GM12801 (cell line): Measurements from ENCODE around the gene TCOF1.

Source experiments
- TF ChIP-seq, protein P1 (sequence below): IDR thresholded peaks from one replicate; pipeline ENCODE4 v1.5.1; 2011; ENCODE audit warnings: control low read depth; ENCODE audit not compliant: insufficient read length; ENCODE audit errors: extremely low read depth

The TCOF1 gene

GRCh38 chr5:150313921-150314716 lies 43.4 kb upstream of the TCOF1 start:
- TF ChIP-seq, protein P1, sequence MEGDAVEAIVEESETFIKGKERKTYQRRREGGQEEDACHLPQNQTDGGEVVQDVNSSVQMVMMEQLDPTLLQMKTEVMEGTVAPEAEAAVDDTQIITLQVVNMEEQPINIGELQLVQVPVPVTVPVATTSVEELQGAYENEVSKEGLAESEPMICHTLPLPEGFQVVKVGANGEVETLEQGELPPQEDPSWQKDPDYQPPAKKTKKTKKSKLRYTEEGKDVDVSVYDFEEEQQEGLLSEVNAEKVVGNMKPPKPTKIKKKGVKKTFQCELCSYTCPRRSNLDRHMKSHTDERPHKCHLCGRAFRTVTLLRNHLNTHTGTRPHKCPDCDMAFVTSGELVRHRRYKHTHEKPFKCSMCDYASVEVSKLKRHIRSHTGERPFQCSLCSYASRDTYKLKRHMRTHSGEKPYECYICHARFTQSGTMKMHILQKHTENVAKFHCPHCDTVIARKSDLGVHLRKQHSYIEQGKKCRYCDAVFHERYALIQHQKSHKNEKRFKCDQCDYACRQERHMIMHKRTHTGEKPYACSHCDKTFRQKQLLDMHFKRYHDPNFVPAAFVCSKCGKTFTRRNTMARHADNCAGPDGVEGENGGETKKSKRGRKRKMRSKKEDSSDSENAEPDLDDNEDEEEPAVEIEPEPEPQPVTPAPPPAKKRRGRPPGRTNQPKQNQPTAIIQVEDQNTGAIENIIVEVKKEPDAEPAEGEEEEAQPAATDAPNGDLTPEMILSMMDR = no peak

GRCh38 chr5:150315245-150315644 lies 42.3 kb upstream of the TCOF1 start:
- TF ChIP-seq, protein P1 = no peak

DNA sequence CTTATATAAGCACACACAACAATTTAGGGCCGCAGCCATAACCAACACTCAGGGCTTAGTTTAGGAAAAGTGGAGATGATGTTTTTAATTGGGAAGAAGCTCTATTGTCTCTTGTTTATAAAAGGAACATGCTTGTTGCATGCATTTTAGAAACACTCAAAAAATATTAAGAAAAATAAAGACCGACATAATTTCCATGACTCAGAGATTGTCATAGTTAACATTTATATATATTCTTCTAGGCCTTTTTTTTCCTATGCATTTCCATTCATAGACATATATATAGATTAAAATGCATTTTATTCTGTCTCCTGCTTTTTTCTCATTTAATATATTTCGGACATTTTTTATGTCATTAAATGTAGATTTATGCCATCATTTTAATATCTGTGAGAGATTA lies 41.2 kb upstream of the TCOF1 start:
- TF ChIP-seq, protein P1 = no peak

DNA sequence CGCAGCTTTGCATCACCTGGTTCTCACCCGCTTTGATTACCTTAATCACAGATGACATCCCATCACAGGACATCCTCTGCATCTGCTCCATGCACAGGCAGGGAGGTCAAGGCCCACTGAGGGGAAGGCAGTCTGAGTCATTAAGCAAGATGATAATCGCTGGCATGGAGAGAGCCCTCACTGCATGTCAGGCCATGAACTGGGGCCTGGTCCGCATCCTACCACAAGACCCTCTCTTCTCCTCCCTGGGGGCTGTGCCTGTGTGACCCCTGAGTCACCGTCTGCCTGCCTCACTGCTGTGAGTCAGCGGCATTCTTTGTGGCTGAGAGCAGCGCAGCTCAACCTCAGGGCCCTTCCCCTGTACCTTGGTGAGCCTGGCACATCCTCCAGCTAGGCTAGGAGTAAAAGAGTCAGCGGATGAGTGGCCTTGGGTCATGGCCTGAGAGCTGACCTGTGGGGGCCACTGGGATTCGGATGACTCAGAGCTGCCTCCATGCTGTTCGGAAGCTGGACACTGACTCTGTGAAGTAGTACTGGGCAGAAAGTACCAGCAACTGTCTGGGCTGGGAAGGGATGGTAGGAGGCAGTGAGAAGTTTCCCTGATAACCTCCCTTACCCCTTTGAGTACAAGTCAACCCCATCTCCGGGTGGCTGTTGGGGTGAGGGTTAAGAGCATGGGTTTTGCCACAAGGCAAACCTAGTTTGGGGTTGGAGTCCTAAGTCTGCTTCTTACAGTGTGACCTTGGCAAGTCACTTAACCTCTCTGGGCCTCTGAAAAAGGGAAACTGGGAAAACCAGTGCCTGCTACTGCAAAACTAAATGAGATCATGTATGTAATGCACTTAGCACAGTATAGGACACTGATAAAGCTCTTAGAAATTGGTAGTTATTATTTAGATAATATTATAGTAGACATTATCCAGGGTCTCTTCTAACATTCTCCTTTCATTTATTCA lies 40.2 kb upstream of the TCOF1 start:
- TF ChIP-seq, protein P1 = no peak

DNA sequence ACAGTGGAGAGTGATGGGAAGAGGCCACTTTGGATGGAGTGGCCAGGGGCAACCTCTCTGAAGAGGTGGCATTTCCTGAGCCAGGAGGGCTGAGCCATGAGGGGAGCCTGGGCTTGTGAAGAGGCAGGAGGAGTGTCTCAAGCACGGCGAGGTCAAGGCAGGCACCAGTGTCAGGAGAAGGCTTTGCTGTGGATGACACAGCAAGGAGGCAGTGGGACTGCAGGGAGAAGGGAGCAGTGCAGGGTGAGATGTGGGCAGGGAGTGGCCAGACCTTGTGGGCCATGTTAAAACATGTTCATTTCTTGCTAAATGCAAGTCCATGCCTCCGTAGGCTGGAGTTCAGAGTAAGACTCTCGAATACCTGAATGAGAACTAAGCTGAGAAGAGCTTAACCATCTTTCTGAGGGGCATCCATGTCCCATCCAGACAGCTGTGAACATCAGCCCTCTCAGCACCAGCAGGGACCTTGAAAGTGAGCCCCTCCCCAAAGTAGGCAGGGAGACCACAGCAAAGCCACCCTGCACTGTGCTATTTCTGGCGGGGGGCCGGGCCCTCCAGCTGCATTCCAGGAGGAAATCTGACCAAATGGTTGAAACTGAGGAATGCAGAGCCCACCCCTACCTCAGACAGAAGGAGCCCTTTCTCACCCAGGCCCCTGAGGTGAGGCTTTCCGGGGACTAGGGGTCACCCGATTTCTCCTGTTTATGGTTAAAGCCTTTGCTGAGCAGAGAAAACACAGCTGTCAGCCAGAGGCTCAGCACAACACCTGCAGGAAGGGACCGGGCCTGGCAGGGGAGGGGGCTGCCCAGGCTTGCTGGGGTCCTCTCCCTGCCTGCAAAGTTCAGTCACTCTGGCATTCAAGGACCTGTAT lies 38.6 kb upstream of the TCOF1 start:
- TF ChIP-seq, protein P1 = no peak

DNA sequence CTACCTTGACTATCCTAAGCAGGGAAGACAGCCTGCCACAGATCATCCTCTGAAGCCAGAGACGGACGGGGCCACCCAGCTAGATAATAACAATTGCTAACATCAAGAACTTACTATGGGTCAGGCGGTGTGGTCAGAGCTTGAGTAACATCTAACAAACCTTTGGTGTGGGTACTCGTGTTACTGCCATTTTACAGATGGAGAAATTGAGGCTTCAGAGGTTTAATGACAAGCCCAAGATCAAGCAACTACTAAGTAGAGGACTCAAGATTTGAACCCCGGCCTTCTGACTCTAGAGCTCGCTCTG lies 38.1 kb upstream of the TCOF1 start:
- TF ChIP-seq, protein P1 = no peak
